Activated T-cell treated with anti-CD3 and anti-CD28 coated beads, Interleukin-2, amount 50 U/mL, for 72 hours (primary cell): ENCODE data around the gene ASTN1. TPM values are rescaled to one million over a fixed set of nuclear protein-coding genes. Genes with fewer than 3 reads are reported as not detected.

Experiments used
- ATAC-seq, 2 donors: fragments of 150-1000 bp; cut with Tn5 transposase; replicated peaks in 1 of 2; 2 replicates each; pipeline ENCODE4 v1.10.0; 2021; ENCODE audit warnings: moderate library complexity in 2 of 2, mild to moderate bottlenecking in 1 of 2
- DNase-seq, 2 donors: peaks; one replicate each; pipeline ENCODE4 v3.0.0; 2021 to 2022; ENCODE audit warnings: mixed read lengths in 1 of 2
- H3K27ac Mint-ChIP-seq: one replicate; pipeline ENCODE4 v1.8.0; 2022; ENCODE audit warnings: mild to moderate bottlenecking, moderate library complexity, mixed read lengths
- H3K27me3 Mint-ChIP-seq: one replicate; pipeline ENCODE4 v1.8.0; 2022; ENCODE audit warnings: low read depth, mixed read lengths
- H3K36me3 Mint-ChIP-seq, 2 donors: one replicate each; pipeline ENCODE4 v1.8.0; 2022; ENCODE audit warnings: mixed read lengths in 2 of 2, mild to moderate bottlenecking in 1 of 2; ENCODE audit not compliant: insufficient read depth in 2 of 2
- H3K4me1 Mint-ChIP-seq: one replicate; pipeline ENCODE4 v1.8.0; 2022; ENCODE audit warnings: low read depth, mixed read lengths
- H3K4me3 Mint-ChIP-seq, 2 donors: one replicate each; pipeline ENCODE4 v1.8.0; 2022; ENCODE audit warnings: mild to moderate bottlenecking in 2 of 2, mixed read lengths in 2 of 2, moderate library complexity in 2 of 2
- H3K9me3 Mint-ChIP-seq, 2 donors: one replicate each; pipeline ENCODE4 v1.8.0; 2022; ENCODE audit warnings: mixed read lengths in 2 of 2
- total RNA-seq, 2 donors: library from RNA; stranded (reverse); gene quantifications; one replicate each; pipeline ENCODE4 v1.2.3, GENCODE V29; 2022

ASTN1 gene
- total RNA-seq, 2 donors from 2014 or later: not detected

DNA sequence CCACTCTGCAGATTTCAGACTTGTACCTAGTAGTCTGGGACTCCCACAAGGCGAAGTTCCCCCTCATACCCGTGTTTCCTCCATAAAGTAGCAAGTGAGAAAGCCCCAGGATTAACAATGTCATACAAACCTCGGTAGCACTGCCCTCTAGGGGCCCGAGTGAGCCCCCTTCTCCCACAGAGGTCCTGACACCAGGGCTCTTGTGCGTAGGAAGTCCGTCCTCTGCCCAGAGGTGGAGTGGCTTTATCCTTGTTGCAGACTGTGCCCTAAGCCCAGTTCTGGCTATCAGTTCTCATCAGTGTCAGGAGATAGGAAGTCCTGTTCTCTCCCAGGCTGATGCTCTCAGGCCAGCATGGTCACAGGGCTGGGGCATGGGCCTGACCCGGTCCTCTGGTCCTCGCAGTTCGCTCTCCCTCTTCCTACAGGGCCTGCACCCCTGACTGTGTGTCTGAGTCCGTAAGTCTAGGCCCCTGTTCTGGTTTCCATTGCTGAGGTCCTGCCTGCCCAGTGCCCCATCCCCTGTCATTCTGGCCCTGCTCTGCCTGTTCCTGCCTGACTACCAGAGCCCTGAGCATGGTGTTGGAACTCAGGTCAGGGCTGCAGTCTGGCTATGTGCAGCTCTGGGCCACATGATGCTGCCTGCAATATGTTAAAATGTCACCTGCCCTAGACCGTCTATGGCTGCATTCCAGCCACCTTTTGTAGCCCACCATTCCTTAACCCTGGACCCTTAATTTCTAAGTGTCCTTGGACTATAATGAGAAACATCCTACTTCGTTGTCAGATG is 285.6 kb downstream of the ASTN1 start:
- ATAC-seq (no peak), DNase-seq (no peak)
- no peaks in the 10 kb centered on the region for H3K36me3 Mint-ChIP-seq
- H3K27me3 Mint-ChIP-seq: no peaks in the 10 kb centered on the region
- H3K9me3 Mint-ChIP-seq: no peaks in the 10 kb centered on the region
- H3K4me1 Mint-ChIP-seq: no peaks in the 10 kb centered on the region
- H3K4me3 Mint-ChIP-seq: no peak overlapping the region
- H3K27ac Mint-ChIP-seq: no peak overlapping the region

DNA sequence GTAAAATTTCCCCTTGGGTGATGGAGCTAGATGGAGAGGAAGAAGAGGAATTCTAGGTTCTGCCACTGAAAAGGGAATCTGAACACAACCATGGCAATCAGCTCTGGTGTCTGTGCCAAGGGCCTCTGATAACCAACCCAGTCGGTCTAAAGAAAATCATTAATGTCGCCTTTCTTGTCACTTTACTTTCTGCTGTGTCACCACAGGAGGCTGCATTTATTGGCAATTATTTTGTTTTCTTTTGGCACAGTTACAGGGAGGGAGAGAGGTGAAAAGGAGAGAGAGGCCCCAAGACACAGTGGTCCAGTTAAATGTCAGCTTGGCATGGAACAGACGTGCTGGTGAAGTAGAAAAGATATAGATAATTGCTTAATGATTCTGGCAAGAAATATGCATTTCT is 287.0 kb downstream of the ASTN1 start:
- DNase-seq (no peak), ATAC-seq (no peak)
- Mint-ChIP-seq H3K9me3 (no peaks in the 10 kb centered on the region), H3K27me3 (no peaks in the 10 kb centered on the region), H3K36me3 (no peaks in the 10 kb centered on the region), H3K4me1 (no peaks in the 10 kb centered on the region), H3K4me3 (no peak overlapping the region), H3K27ac (no peak overlapping the region)

DNA sequence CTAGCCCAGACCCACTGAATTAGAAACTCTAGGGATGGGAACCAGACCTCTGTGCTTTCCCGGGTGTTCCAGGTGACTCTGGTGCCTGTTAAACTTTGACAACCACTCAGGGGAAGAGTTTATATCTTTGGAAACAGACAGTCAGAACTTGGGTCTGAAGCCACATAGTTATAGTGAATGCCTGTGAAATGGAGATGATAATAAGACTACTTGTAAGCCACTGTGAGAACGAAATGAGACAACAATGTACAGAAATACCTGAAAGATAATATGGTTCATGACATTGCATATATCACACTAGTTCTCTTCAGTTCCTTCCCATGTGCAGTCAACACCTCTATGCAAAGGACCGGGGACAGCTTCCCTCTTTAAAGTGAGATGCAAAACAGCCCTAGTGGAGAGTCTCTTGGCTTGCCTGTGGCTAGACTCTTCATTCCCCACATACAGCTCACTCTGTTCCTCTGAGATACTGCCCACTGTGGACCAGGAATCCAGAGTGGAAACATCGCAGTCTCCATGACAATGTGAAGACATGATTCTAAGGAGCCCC is 287.5 kb downstream of the ASTN1 start:
- H3K27ac Mint-ChIP-seq: no peak overlapping the region
- no peaks in the 10 kb centered on the region for H3K4me1 Mint-ChIP-seq
- H3K4me3 Mint-ChIP-seq: no peak overlapping the region
- no peaks in the 10 kb centered on the region for H3K9me3 Mint-ChIP-seq
- ATAC-seq (no peak), DNase-seq (no peak)
- no peaks in the 10 kb centered on the region for H3K36me3 Mint-ChIP-seq
- H3K27me3 Mint-ChIP-seq: no peaks in the 10 kb centered on the region

DNA sequence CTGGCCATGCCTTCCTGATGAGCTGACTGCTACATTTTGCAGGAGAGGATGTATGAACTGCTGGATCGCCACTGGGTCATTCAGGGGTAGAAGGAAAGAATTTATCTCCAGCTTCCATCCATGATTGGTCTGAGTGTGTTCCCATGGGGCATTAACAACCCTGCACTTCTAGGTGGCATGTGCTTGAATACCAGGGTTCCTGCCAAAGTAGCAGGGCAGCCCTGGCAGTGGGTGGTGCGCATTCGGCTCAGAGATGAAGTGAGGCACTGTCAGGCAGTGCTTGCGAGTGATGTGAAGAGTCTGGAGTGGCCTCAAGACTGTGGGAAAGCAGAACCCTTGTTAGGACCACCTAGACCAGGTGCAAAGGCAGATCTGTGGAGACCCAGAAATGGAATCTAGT is 294.9 kb downstream of the ASTN1 start:
- H3K9me3 Mint-ChIP-seq: peaks cover 0 to 3% of the 10 kb centered on the region in 2 donors
- ATAC-seq (no peak), DNase-seq (no peak)
- H3K4me1 Mint-ChIP-seq: no peaks in the 10 kb centered on the region
- H3K36me3 Mint-ChIP-seq: no peaks in the 10 kb centered on the region
- H3K4me3 Mint-ChIP-seq: no peak overlapping the region
- H3K27me3 Mint-ChIP-seq: no peaks in the 10 kb centered on the region
- H3K27ac Mint-ChIP-seq: no peak overlapping the region

DNA sequence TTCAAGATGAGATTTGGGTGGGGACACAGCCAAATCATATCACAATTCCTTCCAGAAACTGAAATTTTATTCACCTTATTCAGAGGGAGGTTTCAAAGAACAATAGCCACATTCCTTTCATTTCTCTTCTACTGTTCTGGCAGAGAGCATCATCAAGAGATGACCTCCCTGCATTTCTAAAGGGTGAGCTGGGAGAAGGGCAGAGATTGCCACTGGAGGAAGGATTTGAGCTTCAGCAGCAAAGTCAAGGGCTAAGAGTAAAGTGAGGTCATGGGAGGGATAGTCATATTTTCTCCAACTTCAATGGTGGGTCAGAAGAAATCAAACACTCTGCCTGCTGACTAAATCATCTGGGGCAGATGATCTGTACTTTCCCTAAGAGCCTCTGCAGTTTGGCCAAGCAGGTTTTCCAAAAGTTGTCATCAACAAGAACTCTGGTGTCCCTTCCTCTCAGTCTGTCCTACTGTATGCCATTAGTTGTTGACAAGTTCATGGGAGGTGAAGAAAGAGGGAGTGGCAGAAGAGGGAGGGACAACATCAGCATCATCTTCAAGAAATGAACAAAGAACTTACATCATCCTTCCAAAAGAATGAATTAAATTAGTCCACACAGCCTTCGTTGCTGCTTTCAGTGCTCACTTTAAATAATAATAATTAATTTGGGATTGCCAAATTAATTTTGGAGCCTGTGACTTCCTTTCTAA is 298.3 kb downstream of the ASTN1 start:
- ATAC-seq (no peak), DNase-seq (no peak)
- Mint-ChIP-seq H3K4me3 (no peak overlapping the region), H3K4me1 (no peaks in the 10 kb centered on the region), H3K27ac (no peak overlapping the region), H3K27me3 (peaks cover 7% of the 10 kb centered on the region), H3K36me3 (peaks cover 0 to 2% of the 10 kb centered on the region in 2 donors), H3K9me3 (peaks cover 4 to 7% of the 10 kb centered on the region in 2 donors)

DNA sequence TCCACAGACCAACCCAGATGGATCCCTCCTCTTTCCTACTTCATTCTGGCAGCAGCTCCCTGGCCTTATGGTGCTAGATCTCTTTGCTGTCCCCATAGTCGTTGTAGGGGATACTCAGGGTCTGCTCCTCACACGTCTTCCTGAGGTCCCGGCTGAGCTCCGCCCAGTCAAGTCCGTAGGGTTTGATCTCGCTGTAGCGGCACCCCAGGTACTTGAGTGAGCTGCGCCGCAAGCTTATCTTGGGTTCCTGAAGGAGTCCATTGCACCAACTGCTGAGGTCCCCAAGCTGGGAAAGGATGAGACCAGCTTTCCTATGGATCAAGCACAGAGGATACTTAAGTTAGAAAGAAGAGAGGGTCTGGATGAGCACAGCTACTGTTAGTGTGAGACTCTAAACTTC is 300.3 kb downstream of the ASTN1 start:
- Mint-ChIP-seq H3K9me3 (peaks cover 4 to 8% of the 10 kb centered on the region in 2 donors), H3K4me3 (no peak overlapping the region), H3K36me3 (peaks cover 0 to 2% of the 10 kb centered on the region in 2 donors), H3K27me3 (peaks cover 7% of the 10 kb centered on the region), H3K4me1 (no peaks in the 10 kb centered on the region), H3K27ac (no peak overlapping the region)
- no peak for ATAC-seq
- no peak for DNase-seq

GRCh38 chr1:176863613-176864012 is 300.9 kb downstream of the ASTN1 start:
- DNase-seq (no peak), ATAC-seq (no peak)
- H3K9me3 Mint-ChIP-seq: peaks cover 4 to 8% of the 10 kb centered on the region in 2 donors
- no peak overlapping the region for H3K27ac Mint-ChIP-seq
- no peaks in the 10 kb centered on the region for H3K4me1 Mint-ChIP-seq
- H3K36me3 Mint-ChIP-seq: peaks cover 0 to 2% of the 10 kb centered on the region in 2 donors
- peaks cover 7% of the 10 kb centered on the region for H3K27me3 Mint-ChIP-seq
- no peak overlapping the region for H3K4me3 Mint-ChIP-seq

GRCh38 chr1:176858433-176858916 is 306.0 kb downstream of the ASTN1 start:
- no peak overlapping the region for H3K4me3 Mint-ChIP-seq
- H3K9me3 Mint-ChIP-seq: peaks cover 2 to 8% of the 10 kb centered on the region in 2 donors
- ATAC-seq: no peak
- H3K4me1 Mint-ChIP-seq: no peaks in the 10 kb centered on the region
- no peak for DNase-seq
- H3K27ac Mint-ChIP-seq: no peak overlapping the region
- peaks cover 0 to 2% of the 10 kb centered on the region in 2 donors for H3K36me3 Mint-ChIP-seq
- H3K27me3 Mint-ChIP-seq: peaks cover 7% of the 10 kb centered on the region

- Mint-ChIP-seq H3K36me3 (peaks cover 0 to 2% of the 10 kb centered on the region in 2 donors), H3K27me3 (peaks cover 7% of the 10 kb centered on the region), H3K4me1 (no peaks in the 10 kb centered on the region), H3K9me3 (peaks cover 2 to 8% of the 10 kb centered on the region in 2 donors), H3K4me3 (no peak overlapping the region), H3K27ac (no peak overlapping the region)
- DNase-seq (no peak), ATAC-seq (no peak)
Measured at GRCh38 chr1:176857632-176858031, 306.9 kb downstream of the ASTN1 start.

DNA sequence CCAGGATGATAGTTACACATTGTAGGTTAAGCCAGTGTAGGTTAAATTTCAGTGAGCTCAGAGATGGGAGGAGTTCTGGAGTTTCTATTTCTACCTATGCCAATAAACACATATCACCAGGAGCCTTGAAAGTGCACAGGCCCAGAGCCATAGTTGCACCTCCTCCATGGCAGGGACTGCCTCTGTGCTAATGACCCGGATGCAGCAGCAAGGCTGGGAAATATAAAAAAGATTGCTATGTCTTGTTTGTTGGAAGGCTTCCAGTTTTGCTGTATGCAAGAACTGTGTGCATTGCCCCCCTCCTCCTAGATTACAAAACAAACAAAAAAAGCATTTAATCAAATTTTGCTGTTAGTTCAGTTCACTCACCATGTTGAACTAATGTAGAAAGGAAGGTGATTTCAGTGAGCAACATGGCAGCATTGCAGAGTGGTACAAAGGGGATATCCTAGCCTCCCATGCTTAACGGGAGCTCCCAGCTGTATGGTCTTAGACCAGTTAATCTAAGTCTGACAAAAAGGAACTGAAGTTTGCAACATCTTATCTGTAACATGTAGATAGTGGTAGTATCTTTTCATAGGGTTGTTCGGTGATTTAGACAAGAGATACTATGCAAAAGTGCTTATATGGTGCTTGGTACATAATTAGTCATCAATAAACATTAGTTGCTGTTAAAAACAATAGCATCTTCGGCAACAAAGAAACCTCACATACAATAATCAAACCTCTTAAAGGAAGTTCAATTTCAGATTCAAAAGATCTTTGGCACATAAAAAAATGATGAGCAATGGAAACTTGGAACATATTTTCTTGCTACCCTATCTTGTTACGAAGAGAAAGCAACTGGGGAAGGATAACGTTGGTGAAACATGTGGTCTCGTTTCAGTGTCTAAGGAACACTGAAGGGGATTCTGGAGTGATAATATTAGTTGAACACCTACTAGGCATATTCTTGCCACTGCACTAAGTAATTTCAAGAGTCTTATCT is 309.5 kb downstream of the ASTN1 start:
- Mint-ChIP-seq H3K4me1 (no peaks in the 10 kb centered on the region), H3K27me3 (no peaks in the 10 kb centered on the region), H3K27ac (no peak overlapping the region), H3K4me3 (no peak overlapping the region), H3K36me3 (no peaks in the 10 kb centered on the region), H3K9me3 (peaks cover 0 to 3% of the 10 kb centered on the region in 2 donors)
- DNase-seq (no peak), ATAC-seq (no peak)

- DNase-seq: no peak
Measured at GRCh38 chr1:176854121-176854520, 310.4 kb downstream of the ASTN1 start.

GRCh38 chr1:176853503-176853902 is 311.0 kb downstream of the ASTN1 start:
- H3K4me3 Mint-ChIP-seq: no peak overlapping the region

More at GRCh38 chr1:176854121-176854520, 310.4 kb downstream of the ASTN1 start:
- ATAC-seq: no peak
- peaks cover 0 to 3% of the 10 kb centered on the region in 2 donors for H3K9me3 Mint-ChIP-seq
- no peak overlapping the region for H3K4me3 Mint-ChIP-seq
- no peaks in the 10 kb centered on the region for H3K4me1 Mint-ChIP-seq
- H3K36me3 Mint-ChIP-seq: no peaks in the 10 kb centered on the region
- no peak overlapping the region for H3K27ac Mint-ChIP-seq
- H3K27me3 Mint-ChIP-seq: no peaks in the 10 kb centered on the region

More at GRCh38 chr1:176853503-176853902, 311.0 kb downstream of the ASTN1 start:
- Mint-ChIP-seq H3K9me3 (peaks cover 0 to 3% of the 10 kb centered on the region in 2 donors), H3K27ac (no peak overlapping the region), H3K4me1 (no peaks in the 10 kb centered on the region), H3K27me3 (no peaks in the 10 kb centered on the region), H3K36me3 (no peaks in the 10 kb centered on the region)
- DNase-seq: no peak
- no peak for ATAC-seq
